Activated CD8-positive, alpha-beta T cell treated with anti-CD3 and anti-CD28 coated beads for 36 hours (primary cell): Measurements from ENCODE around the gene DGKA. TPM values are rescaled to one million over a fixed set of nuclear protein-coding genes. Genes with fewer than 3 reads are reported as not detected.
"Not testable (repeated sequence)": the region's sequence is repeated elsewhere in the genome, so short reads cannot be mapped to it uniquely, and the experiment has no call there.

Experiments
- ATAC-seq: fragments of 200-7000 bp; cut with Tn5 transposase; one replicate; pipeline ENCODE4 v1.10.0; 2021; ENCODE audit warnings: mild to moderate bottlenecking, moderate library complexity
- CTCF ChIA-PET: fragments of 350-600 bp; sonication (Branson Sonifier 250); formaldehyde crosslinking; loops from one replicate; lab custom pipeline; 2021; ENCODE audit warnings: antibody characterized with exemption; lab: Charles Lee
- POLR2A ChIA-PET: fragments of 350-600 bp; sonication (Branson Sonifier 250); formaldehyde crosslinking; loops from one replicate; lab custom pipeline; 2021; ENCODE audit warnings: antibody characterized with exemption; lab: Charles Lee
- DNase-seq: peaks from one replicate; pipeline ENCODE4 v3.0.0-alpha.2; 2020
- H3K27ac Mint-ChIP-seq: one replicate; pipeline ENCODE4 v1.8.0; 2021; ENCODE audit warnings: mild to moderate bottlenecking, mixed read lengths
- H3K27me3 Mint-ChIP-seq: one replicate; pipeline ENCODE4 v1.8.0; 2021; ENCODE audit warnings: mixed read lengths
- H3K36me3 Mint-ChIP-seq: one replicate; pipeline ENCODE4 v1.8.0; 2021; ENCODE audit warnings: low read depth, mixed read lengths
- H3K4me1 Mint-ChIP-seq: one replicate; pipeline ENCODE4 v1.8.0; 2021; ENCODE audit warnings: low read depth, mixed read lengths
- H3K4me3 Mint-ChIP-seq: one replicate; pipeline ENCODE4 v1.8.0; 2021; ENCODE audit warnings: mild to moderate bottlenecking, moderate library complexity, mixed read lengths
- H3K9me3 Mint-ChIP-seq: one replicate; pipeline ENCODE4 v1.8.0; 2021; ENCODE audit warnings: mixed read lengths
- intact Hi-C: fragments of 100-400 bp; cut with micrococcal nuclease; formaldehyde crosslinking; loops from one replicate; pipeline ENCODE4 v1.10.0; 2022
- total RNA-seq, 2 experiments: library from RNA; stranded (reverse); gene quantifications; one replicate each; pipeline ENCODE4 v1.2.3, GENCODE V29; 2021
- TF ChIP-seq, protein P1 (sequence below): fragments of 200-600 bp; IDR thresholded peaks from one replicate; pipeline ENCODE4 v1.8.0; 2022; ENCODE audit warnings: antibody characterized with exemption, mild to moderate bottlenecking

The DGKA gene
- total RNA-seq, 2 experiments from 2014 or later, result 350 to 353 TPM

DNA sequence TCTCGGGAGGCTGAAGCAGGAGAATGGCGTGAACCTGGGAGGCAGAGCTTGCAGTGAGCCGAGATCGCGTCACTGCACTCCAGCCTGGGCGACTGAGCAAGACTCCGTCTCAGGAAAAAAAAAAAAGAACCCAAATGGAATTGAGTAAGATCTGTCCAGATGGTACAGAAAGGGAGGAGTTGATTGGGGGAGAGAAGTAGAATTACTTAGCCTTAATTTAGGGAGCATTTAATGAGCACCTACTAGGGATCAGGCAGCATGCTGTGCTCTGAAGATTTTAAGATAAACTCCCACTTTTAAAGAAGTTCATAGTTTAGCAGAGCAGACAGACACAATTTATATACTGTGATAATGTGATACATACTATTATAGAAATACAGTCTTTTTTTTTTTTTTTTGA lies 47.4 kb downstream of the DGKA start:
- H3K27ac Mint-ChIP-seq, result no peak overlapping the region
- peaks cover 22% of the 10 kb centered on the region for H3K4me1 Mint-ChIP-seq
- POLR2A ChIA-PET, result no interaction called here

DNA sequence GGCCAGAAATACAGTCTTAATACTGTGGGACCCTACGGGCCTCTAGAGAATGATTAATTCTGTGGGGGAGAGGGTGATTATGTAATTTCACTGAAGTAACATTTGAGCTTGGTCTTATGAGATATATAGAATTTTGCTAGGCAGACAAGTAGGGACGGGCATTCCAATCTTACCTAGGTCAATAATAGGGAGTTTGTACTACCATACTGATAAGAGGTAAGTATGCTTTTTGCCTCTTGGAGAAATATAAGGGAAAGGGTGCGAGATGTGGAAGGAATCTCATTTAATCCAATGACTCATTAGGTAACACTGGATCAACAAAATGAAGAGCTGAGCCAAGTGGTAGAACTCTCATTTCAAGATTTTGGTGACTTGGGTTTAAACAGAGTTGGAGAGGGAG lies 48.1 kb downstream of the DGKA start:
- peaks cover 8% of the 10 kb centered on the region for H3K36me3 Mint-ChIP-seq
- H3K4me1 Mint-ChIP-seq, result peaks cover 22% of the 10 kb centered on the region
- ChIA-PET CTCF (interaction anchor here (5.4 kb wide), 1 partner anchor 17 kb away, joined by 26 read pairs; no protein-coding TSS in a partner anchor), POLR2A (no interaction called here)
- TF ChIP-seq, protein P1, sequence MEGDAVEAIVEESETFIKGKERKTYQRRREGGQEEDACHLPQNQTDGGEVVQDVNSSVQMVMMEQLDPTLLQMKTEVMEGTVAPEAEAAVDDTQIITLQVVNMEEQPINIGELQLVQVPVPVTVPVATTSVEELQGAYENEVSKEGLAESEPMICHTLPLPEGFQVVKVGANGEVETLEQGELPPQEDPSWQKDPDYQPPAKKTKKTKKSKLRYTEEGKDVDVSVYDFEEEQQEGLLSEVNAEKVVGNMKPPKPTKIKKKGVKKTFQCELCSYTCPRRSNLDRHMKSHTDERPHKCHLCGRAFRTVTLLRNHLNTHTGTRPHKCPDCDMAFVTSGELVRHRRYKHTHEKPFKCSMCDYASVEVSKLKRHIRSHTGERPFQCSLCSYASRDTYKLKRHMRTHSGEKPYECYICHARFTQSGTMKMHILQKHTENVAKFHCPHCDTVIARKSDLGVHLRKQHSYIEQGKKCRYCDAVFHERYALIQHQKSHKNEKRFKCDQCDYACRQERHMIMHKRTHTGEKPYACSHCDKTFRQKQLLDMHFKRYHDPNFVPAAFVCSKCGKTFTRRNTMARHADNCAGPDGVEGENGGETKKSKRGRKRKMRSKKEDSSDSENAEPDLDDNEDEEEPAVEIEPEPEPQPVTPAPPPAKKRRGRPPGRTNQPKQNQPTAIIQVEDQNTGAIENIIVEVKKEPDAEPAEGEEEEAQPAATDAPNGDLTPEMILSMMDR, result no peak
- no peak overlapping the region for H3K4me3 Mint-ChIP-seq
- no peaks in the 10 kb centered on the region for H3K9me3 Mint-ChIP-seq
- intact Hi-C loops, result loop anchor here (10.0 kb wide), 1 partner anchor 244 kb away; no protein-coding TSS in a partner anchor
- ATAC-seq (no peak), DNase-seq (no peak)
- no peaks in the 10 kb centered on the region for H3K27me3 Mint-ChIP-seq
- no peak overlapping the region for H3K27ac Mint-ChIP-seq

More for the DNA sequence above, 47.4 kb downstream of the DGKA start:
- no peaks in the 10 kb centered on the region for H3K9me3 Mint-ChIP-seq
- H3K36me3 Mint-ChIP-seq, result peaks cover 8% of the 10 kb centered on the region
- no peak overlapping the region for H3K4me3 Mint-ChIP-seq
- no peaks in the 10 kb centered on the region for H3K27me3 Mint-ChIP-seq
- no peak for ATAC-seq
- CTCF ChIA-PET, result interaction anchor here (1.1 to 5.4 kb wide), 2 partner anchors 17 to 62 kb away, joined by 3 to 26 read pairs; no protein-coding TSS in a partner anchor
- intact Hi-C loops, result loop anchor here (10.0 kb wide), 1 partner anchor 244 kb away; no protein-coding TSS in a partner anchor
- DNase-seq, result no peak
- TF ChIP-seq, protein P1, result no peak

DNA sequence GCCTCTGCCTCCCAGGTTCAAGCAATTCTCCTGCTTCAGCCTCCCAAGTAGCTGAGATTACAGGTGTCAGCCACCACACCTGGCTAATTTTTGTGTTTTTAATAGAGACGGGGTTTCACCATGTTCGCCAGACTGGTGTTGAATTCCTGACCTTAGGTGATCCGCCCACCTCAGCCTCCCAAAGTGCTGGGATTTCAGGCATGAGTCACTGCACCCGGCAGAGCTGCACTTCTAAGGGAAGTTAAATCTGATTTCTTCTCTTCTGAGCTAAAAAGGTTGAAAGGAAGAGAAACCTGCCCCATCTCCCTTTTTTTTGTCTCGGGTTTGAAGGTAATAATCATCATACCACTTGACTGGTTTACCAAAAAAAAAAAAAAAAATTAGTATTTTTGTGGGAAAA lies 50.9 kb downstream of the DGKA start:
- H3K9me3 Mint-ChIP-seq, H3K27me3 Mint-ChIP-seq, H3K27ac Mint-ChIP-seq, H3K36me3 Mint-ChIP-seq, H3K4me3 Mint-ChIP-seq, ATAC-seq, intact Hi-C loops, DNase-seq: not testable (repeated sequence)
- ChIA-PET CTCF (interaction anchor here (0.9 to 2.0 kb wide), 6 partner anchors 8 to 244 kb away, joined by 3 to 16 read pairs (median 4); partner anchors contain the start of genes RAB5B and SUOX), POLR2A (interaction anchor here (0.6 to 1.2 kb wide), 2 partner anchors 8 to 49 kb away, joined by 3 read pairs; partner anchors contain the start of gene RAB5B)
- H3K4me1 Mint-ChIP-seq, result peaks cover 13% of the 10 kb centered on the region

DNA sequence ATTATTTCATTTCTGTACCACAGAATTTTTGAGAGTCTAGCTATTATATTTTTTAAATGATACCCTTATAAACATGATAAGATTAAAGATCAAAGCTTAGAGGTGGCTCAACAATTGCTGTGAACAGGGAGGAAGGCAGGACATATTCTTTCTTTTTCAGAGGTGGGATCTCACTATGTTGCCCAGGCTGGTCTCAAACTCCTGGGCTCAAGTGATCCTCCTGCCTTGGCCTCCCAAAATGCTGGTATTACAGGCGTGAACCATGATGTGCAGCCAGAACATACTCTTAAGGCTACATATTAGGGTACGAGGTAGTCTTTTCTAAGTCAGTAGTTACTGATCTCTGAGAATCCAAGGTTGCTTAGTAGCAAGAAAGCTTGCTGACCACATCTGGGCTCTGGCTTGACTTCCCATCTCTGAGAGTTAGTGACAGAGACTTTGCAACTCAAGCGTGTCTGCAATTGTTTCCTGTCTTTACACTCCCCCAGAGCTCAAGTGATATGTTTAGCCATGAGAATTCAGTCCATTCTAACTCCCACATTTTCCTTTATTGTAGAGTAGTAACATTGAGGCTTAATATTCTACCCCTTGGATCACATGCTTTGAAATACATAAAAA lies 51.5 kb downstream of the DGKA start:
- H3K9me3 Mint-ChIP-seq, result no peaks in the 10 kb centered on the region
- H3K36me3 Mint-ChIP-seq, result peaks cover 10% of the 10 kb centered on the region
- no peak overlapping the region for H3K4me3 Mint-ChIP-seq
- peaks cover 10% of the 10 kb centered on the region for H3K4me1 Mint-ChIP-seq
- ChIA-PET CTCF (interaction anchor here (0.7 to 3.4 kb wide), 10 partner anchors 8 to 245 kb away, joined by 3 to 16 read pairs (median 5); partner anchors contain the start of genes RAB5B and SUOX), POLR2A (interaction anchor here (0.6 to 1.2 kb wide), 3 partner anchors 8 to 49 kb away, joined by 3 to 5 read pairs (median 3); partner anchors contain the start of gene RAB5B)
- TF ChIP-seq, protein P1, result no peak
- H3K27me3 Mint-ChIP-seq, result no peaks in the 10 kb centered on the region
- peak overlapping the region; percentile 30 for H3K27ac Mint-ChIP-seq
- ATAC-seq, result no peak
- DNase-seq, result no peak
- intact Hi-C loops, result no loop called here

DNA sequence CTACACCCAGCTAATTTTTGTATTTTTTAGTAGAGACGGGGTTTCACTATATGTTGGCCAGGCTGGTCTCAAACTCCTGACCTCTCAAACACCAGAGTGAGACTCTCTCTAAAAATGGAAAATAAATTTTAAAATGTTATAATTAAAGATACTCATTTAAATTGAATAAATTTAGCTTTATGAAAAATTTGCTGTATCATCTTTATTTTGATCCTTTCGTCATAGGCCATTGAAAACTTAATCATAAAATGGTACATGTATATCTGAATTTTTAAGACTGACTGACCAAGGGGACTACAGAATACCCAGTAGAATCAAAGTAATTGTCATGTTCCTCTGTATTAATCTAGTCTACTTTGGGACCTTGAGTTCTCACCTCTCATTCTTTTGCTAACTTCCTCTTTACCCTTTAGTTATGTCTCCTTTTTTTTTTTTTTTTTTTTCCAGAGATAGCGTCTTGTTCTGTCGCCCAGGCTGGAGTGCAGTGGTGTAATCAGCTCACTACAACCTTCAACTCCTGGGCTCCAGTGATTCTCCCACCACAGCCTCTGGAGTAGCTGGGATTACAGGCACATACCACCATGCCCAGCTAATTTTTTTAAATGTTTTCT lies 52.4 kb downstream of the DGKA start:
- TF ChIP-seq, protein P1, result no peak
- peaks cover 9% of the 10 kb centered on the region for H3K36me3 Mint-ChIP-seq
- peaks cover 6% of the 10 kb centered on the region for H3K4me1 Mint-ChIP-seq
- ChIA-PET CTCF (interaction anchor here (0.7 to 3.4 kb wide), 7 partner anchors 9 to 245 kb away, joined by 3 to 16 read pairs (median 10); partner anchors contain the start of gene RAB5B), POLR2A (interaction anchor here (1.2 kb wide), 1 partner anchor 63 kb away, joined by 3 read pairs; no protein-coding TSS in a partner anchor)
- no peak for ATAC-seq
- H3K9me3 Mint-ChIP-seq, result no peaks in the 10 kb centered on the region
- intact Hi-C loops, result no loop called here
- DNase-seq, result no peak
- H3K27me3 Mint-ChIP-seq, result no peaks in the 10 kb centered on the region
- no peak overlapping the region for H3K4me3 Mint-ChIP-seq
- H3K27ac Mint-ChIP-seq, result no peak overlapping the region
